Transverse colon (tissue), 4 donors: ENCODE data around the gene RPL10L.

Source experiments
- EP300 ChIP-seq: sonication (generic); formaldehyde crosslinking; IDR thresholded peaks from one replicate; pipeline ENCODE4 v1.6.1; 2017; ENCODE audit warnings: antibody characterized with exemption, low read depth
- POLR2A ChIP-seq: fragments of 450-650 bp; IDR thresholded peaks from one replicate; pipeline ENCODE4 v1.6.1; 2016; ENCODE audit warnings: antibody characterized with exemption, mild to moderate bottlenecking, moderate library complexity
- POLR2AphosphoS5 ChIP-seq, 3 donors: sonication (generic); formaldehyde crosslinking; IDR thresholded peaks; one replicate each; pipeline ENCODE4 v1.6.1; 2016; ENCODE audit warnings: antibody characterized with exemption in 3 of 3
- TF ChIP-seq, protein P1 (sequence below), 5 experiments: fragments of 200-600 bp in 3 of 5; fragments of 450-650 bp in 2 of 5; sonication (generic) in 3 of 5; IDR thresholded peaks; 1 replicate in 2 of 5; 2 replicates in 3 of 5; pipeline ENCODE4 v1.5.1; 2016 to 2017; ENCODE audit warnings: antibody characterized with exemption in 5 of 5, inconsistent platforms in 3 of 5, mild to moderate bottlenecking in 2 of 5, moderate library complexity in 1 of 5

GRCh38 chr14:46646796-46647195, 4.8 kb downstream of the RPL10L start:
- TF ChIP-seq, protein P1, sequence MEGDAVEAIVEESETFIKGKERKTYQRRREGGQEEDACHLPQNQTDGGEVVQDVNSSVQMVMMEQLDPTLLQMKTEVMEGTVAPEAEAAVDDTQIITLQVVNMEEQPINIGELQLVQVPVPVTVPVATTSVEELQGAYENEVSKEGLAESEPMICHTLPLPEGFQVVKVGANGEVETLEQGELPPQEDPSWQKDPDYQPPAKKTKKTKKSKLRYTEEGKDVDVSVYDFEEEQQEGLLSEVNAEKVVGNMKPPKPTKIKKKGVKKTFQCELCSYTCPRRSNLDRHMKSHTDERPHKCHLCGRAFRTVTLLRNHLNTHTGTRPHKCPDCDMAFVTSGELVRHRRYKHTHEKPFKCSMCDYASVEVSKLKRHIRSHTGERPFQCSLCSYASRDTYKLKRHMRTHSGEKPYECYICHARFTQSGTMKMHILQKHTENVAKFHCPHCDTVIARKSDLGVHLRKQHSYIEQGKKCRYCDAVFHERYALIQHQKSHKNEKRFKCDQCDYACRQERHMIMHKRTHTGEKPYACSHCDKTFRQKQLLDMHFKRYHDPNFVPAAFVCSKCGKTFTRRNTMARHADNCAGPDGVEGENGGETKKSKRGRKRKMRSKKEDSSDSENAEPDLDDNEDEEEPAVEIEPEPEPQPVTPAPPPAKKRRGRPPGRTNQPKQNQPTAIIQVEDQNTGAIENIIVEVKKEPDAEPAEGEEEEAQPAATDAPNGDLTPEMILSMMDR (IDR thresholded peaks at IDR 0.05), result no peak
- TF ChIP-seq POLR2A, result no peak
- TF ChIP-seq POLR2AphosphoS5 (IDR thresholded peaks at IDR 0.05), result no peak
- TF ChIP-seq EP300, result no peak
